Parathyroid adenoma (tissue), 2 donors: Measurements from ENCODE around the gene PATL1.
A peak's percentile ranks its signal among the peaks of the same experiment; 100 is the strongest.

Source experiments
- H2AFZ ChIP-seq: fragments of 300-600 bp; sonication (generic); one replicate; pipeline ENCODE4 v1.7.0; 2017; ENCODE audit warnings: antibody characterized with exemption, mild to moderate bottlenecking
- H3K27ac ChIP-seq: fragments of 300-600 bp; sonication (generic); one replicate; pipeline ENCODE4 v1.7.0; 2017
- H3K27me3 ChIP-seq: fragments of 300-600 bp; sonication (generic); one replicate; pipeline ENCODE4 v1.7.0; 2017; ENCODE audit warnings: low read length; ENCODE audit not compliant: control insufficient read depth, insufficient read depth
- H3K36me3 ChIP-seq: fragments of 300-600 bp; sonication (generic); one replicate; pipeline ENCODE4 v1.7.0; 2017; ENCODE audit warnings: low read length; ENCODE audit not compliant: control insufficient read depth, insufficient read depth
- H3K4me1 ChIP-seq: fragments of 300-600 bp; sonication (generic); one replicate; pipeline ENCODE4 v1.7.0; 2017; ENCODE audit warnings: control low read depth
- H3K4me2 ChIP-seq: fragments of 300-600 bp; sonication (generic); one replicate; pipeline ENCODE4 v1.7.0; 2017; ENCODE audit warnings: low read length
- H3K4me3 ChIP-seq: fragments of 300-600 bp; sonication (generic); one replicate; pipeline ENCODE4 v1.7.0; 2017; ENCODE audit warnings: low read depth, low read length
- H3K79me2 ChIP-seq: fragments of 300-600 bp; sonication (generic); one replicate; pipeline ENCODE4 v1.7.0; 2017; ENCODE audit warnings: control low read depth
- H3K9ac ChIP-seq: fragments of 300-600 bp; sonication (generic); one replicate; pipeline ENCODE4 v1.7.0; 2017; ENCODE audit warnings: mild to moderate bottlenecking
- H3K9me3 ChIP-seq: fragments of 300-600 bp; sonication (generic); one replicate; pipeline ENCODE4 v1.7.0; 2017; ENCODE audit warnings: low read length; ENCODE audit not compliant: control insufficient read depth
- CTCF ChIP-seq: fragments of 300-600 bp; sonication (generic); IDR thresholded peaks from one replicate; pipeline ENCODE4 v1.7.0; 2017; ENCODE audit warnings: antibody characterized with exemption, mild to moderate bottlenecking
- donor health status: primary hyperparathyroidism.

The PATL1 gene

GRCh38 chr11:59680287-59681154, 11.7 kb upstream of the PATL1 start:
- H3K4me1 ChIP-seq, result no peaks in the 10 kb centered on the region
- no peak overlapping the region for H3K4me3 ChIP-seq
- H3K9me3 ChIP-seq, result no peaks in the 10 kb centered on the region
- H3K9ac ChIP-seq, result no peak overlapping the region
- TF ChIP-seq CTCF, result peak; percentile 54
- H3K36me3 ChIP-seq, result no peaks in the 10 kb centered on the region
- H3K27ac ChIP-seq, result no peak overlapping the region
- H3K79me2 ChIP-seq, result no peaks in the 10 kb centered on the region
- no peak overlapping the region for H3K4me2 ChIP-seq
- H3K27me3 ChIP-seq, result no peaks in the 10 kb centered on the region
- H2AFZ ChIP-seq, result no peak overlapping the region

GRCh38 chr11:59679347-59679746, 10.5 kb upstream of the PATL1 start:
- H3K9me3 ChIP-seq, result no peaks in the 10 kb centered on the region
- no peaks in the 10 kb centered on the region for H3K79me2 ChIP-seq
- H3K9ac ChIP-seq, result no peak overlapping the region
- TF ChIP-seq CTCF, result no peak
- H3K27ac ChIP-seq, result no peak overlapping the region
- no peak overlapping the region for H2AFZ ChIP-seq
- no peaks in the 10 kb centered on the region for H3K4me1 ChIP-seq
- H3K36me3 ChIP-seq, result no peaks in the 10 kb centered on the region
- H3K4me2 ChIP-seq, result no peak overlapping the region
- no peak overlapping the region for H3K4me3 ChIP-seq
- no peaks in the 10 kb centered on the region for H3K27me3 ChIP-seq

GRCh38 chr11:59678813-59679165, 10.0 kb upstream of the PATL1 start:
- H3K79me2 ChIP-seq, result no peaks in the 10 kb centered on the region
- no peaks in the 10 kb centered on the region for H3K4me1 ChIP-seq
- no peaks in the 10 kb centered on the region for H3K36me3 ChIP-seq
- H3K27me3 ChIP-seq, result no peaks in the 10 kb centered on the region
- no peak overlapping the region for H2AFZ ChIP-seq
- no peak overlapping the region for H3K27ac ChIP-seq
- no peak overlapping the region for H3K9ac ChIP-seq
- no peak overlapping the region for H3K4me2 ChIP-seq
- TF ChIP-seq CTCF, result no peak
- H3K9me3 ChIP-seq, result no peaks in the 10 kb centered on the region
- no peak overlapping the region for H3K4me3 ChIP-seq

GRCh38 chr11:59678118-59678812, 9.4 kb upstream of the PATL1 start:
- TF ChIP-seq CTCF, result no peak
- no peaks in the 10 kb centered on the region for H3K9me3 ChIP-seq
- H3K9ac ChIP-seq, result no peak overlapping the region
- no peaks in the 10 kb centered on the region for H3K79me2 ChIP-seq
- no peaks in the 10 kb centered on the region for H3K4me1 ChIP-seq
- H2AFZ ChIP-seq, result no peak overlapping the region
- no peaks in the 10 kb centered on the region for H3K27me3 ChIP-seq
- no peak overlapping the region for H3K4me2 ChIP-seq
- H3K27ac ChIP-seq, result no peak overlapping the region
- no peaks in the 10 kb centered on the region for H3K36me3 ChIP-seq
- no peak overlapping the region for H3K4me3 ChIP-seq
